ENCODE data around the gene GNB1. TPM values are rescaled to one million over a fixed set of nuclear protein-coding genes. Genes with fewer than 3 reads are reported as not detected.

Gene GNB1
- polyA plus RNA-seq, 1 experiment: 400 TPM

- no peak overlapping the region for H3K4me3 ChIP-seq (ENCODE audit: low read depth, low read length)
- H3K27me3 ChIP-seq (ENCODE audit: control insufficient read depth, insufficient read depth, low read length): no peaks in the 10 kb centered on the region
- no peak overlapping the region for H3K27ac ChIP-seq (ENCODE audit: low read depth, low read length)
- H3K9me3 ChIP-seq (ENCODE audit: control insufficient read depth, insufficient read depth, low read length): no peaks in the 10 kb centered on the region
- ChIA-PET CTCF (no interaction called here), POLR2A (interaction anchor here (0.6 kb wide), 1 partner anchor 28 kb away, joined by 4 read pairs; no protein-coding TSS in a partner anchor)
- no peak for DNase-seq (ENCODE audit: low read depth, low spot score)
- TF ChIP-seq, protein P1, sequence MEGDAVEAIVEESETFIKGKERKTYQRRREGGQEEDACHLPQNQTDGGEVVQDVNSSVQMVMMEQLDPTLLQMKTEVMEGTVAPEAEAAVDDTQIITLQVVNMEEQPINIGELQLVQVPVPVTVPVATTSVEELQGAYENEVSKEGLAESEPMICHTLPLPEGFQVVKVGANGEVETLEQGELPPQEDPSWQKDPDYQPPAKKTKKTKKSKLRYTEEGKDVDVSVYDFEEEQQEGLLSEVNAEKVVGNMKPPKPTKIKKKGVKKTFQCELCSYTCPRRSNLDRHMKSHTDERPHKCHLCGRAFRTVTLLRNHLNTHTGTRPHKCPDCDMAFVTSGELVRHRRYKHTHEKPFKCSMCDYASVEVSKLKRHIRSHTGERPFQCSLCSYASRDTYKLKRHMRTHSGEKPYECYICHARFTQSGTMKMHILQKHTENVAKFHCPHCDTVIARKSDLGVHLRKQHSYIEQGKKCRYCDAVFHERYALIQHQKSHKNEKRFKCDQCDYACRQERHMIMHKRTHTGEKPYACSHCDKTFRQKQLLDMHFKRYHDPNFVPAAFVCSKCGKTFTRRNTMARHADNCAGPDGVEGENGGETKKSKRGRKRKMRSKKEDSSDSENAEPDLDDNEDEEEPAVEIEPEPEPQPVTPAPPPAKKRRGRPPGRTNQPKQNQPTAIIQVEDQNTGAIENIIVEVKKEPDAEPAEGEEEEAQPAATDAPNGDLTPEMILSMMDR (IDR thresholded peaks at IDR 0.05; ENCODE audit: low read depth, low read length): no peak
Measured at GRCh38 chr1:1833456-1833855, 57.4 kb downstream of the GNB1 start.

GRCh38 chr1:1832820-1833219, 58.1 kb downstream of the GNB1 start:
- Histone ChIP-seq H3K27me3 (ENCODE audit: control insufficient read depth, insufficient read depth, low read length) (no peaks in the 10 kb centered on the region), H3K4me3 (ENCODE audit: low read depth, low read length) (no peak overlapping the region), H3K27ac (ENCODE audit: low read depth, low read length) (no peak overlapping the region), H3K9me3 (ENCODE audit: control insufficient read depth, insufficient read depth, low read length) (no peaks in the 10 kb centered on the region)
- no peak for DNase-seq (ENCODE audit: low read depth, low spot score)
- TF ChIP-seq, protein P1 (IDR thresholded peaks at IDR 0.05; ENCODE audit: low read depth, low read length): no peak
- ChIA-PET CTCF (interaction anchor here (0.5 kb wide), 1 partner anchor 305 kb away, joined by 6 read pairs; no protein-coding TSS in a partner anchor), POLR2A (no interaction called here)

DNA sequence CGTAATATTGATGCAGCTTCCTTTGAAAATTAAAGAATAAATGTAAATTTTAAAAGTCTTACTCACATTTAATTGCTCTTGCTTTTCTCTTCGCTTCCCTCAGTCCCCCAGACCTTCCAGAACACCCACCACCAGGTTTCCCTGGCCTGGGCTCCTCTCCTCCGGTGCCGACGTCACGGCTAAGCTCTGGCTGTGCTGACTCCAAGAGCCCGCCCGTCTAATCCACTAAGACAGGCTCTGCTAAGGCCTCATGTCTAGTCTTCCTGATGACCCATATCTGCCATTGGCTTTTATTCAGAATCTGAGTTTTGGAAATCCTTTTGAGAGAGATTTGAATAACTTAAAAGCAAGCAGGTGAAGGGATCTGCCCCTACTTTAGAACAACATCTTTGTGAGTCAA, 58.7 kb downstream of the GNB1 start:
- Histone ChIP-seq H3K27me3 (ENCODE audit: control insufficient read depth, insufficient read depth, low read length) (no peaks in the 10 kb centered on the region), H3K9me3 (ENCODE audit: control insufficient read depth, insufficient read depth, low read length) (no peaks in the 10 kb centered on the region), H3K4me3 (ENCODE audit: low read depth, low read length) (no peak overlapping the region), H3K27ac (ENCODE audit: low read depth, low read length) (no peak overlapping the region)
- ChIA-PET POLR2A (no interaction called here), CTCF (interaction anchor here (1.1 kb wide), 1 partner anchor 74 kb away, joined by 3 read pairs; no protein-coding TSS in a partner anchor)
- TF ChIP-seq, protein P1 (IDR thresholded peaks at IDR 0.05; ENCODE audit: low read depth, low read length): no peak
- no peak for DNase-seq (ENCODE audit: low read depth, low spot score)

- ChIA-PET POLR2A (no interaction called here), CTCF (interaction anchor here (0.6 kb wide), 1 partner anchor 43 kb away, joined by 6 read pairs; no protein-coding TSS in a partner anchor)
- Histone ChIP-seq H3K4me3 (ENCODE audit: low read depth, low read length) (no peak overlapping the region), H3K27me3 (ENCODE audit: control insufficient read depth, insufficient read depth, low read length) (no peaks in the 10 kb centered on the region), H3K9me3 (ENCODE audit: control insufficient read depth, insufficient read depth, low read length) (no peaks in the 10 kb centered on the region), H3K27ac (ENCODE audit: low read depth, low read length) (peak overlapping the region; percentile 39)
- no peak for DNase-seq (ENCODE audit: low read depth, low spot score)
- TF ChIP-seq, protein P1 (IDR thresholded peaks at IDR 0.05; ENCODE audit: low read depth, low read length): no peak
Measured at GRCh38 chr1:1827089-1827848, 63.6 kb downstream of the GNB1 start.

- no peak overlapping the region for H3K27ac ChIP-seq (ENCODE audit: low read depth, low read length)
- no peak for DNase-seq (ENCODE audit: low read depth, low spot score)
- no peaks in the 10 kb centered on the region for H3K9me3 ChIP-seq (ENCODE audit: control insufficient read depth, insufficient read depth, low read length)
- POLR2A ChIA-PET: no interaction called here
- H3K4me3 ChIP-seq (ENCODE audit: low read depth, low read length): no peak overlapping the region
- no peaks in the 10 kb centered on the region for H3K27me3 ChIP-seq (ENCODE audit: control insufficient read depth, insufficient read depth, low read length)
- CTCF ChIA-PET: interaction anchor here (0.6 kb wide), 1 partner anchor 43 kb away, joined by 6 read pairs; no protein-coding TSS in a partner anchor
- TF ChIP-seq, protein P1 (IDR thresholded peaks at IDR 0.05; ENCODE audit: low read depth, low read length): no peak
Measured at GRCh38 chr1:1826356-1827088, 64.4 kb downstream of the GNB1 start.

All from AG04450 (cell line).